Omental fat pad (tissue), 4 donors: ENCODE results near the gene LRRC74B. TPM values are rescaled to one million over a fixed set of nuclear protein-coding genes. Genes with fewer than 3 reads are reported as not detected.
"Not testable (repeated sequence)": the region's sequence is repeated elsewhere in the genome, so short reads cannot be mapped to it uniquely, and the experiment has no call there.

Experiments used
- ATAC-seq: fragments of 150-250 bp; one replicate; pipeline ENCODE4 v1.9.1; 2016; ENCODE audit warnings: mild to moderate bottlenecking, moderate library complexity; ENCODE audit not compliant: low FRiP score
- DNase-seq: peaks from one replicate; pipeline ENCODE4 v3.0.0-alpha.2; 2019; ENCODE audit warnings: low spot score
- total RNA-seq, 4 donors: library from RNA; depleted of rRNA; stranded (reverse); fragments of >200 nt; gene quantifications; one replicate each; pipeline ENCODE4 v1.1.0, GENCODE V29; 2016
- TF ChIP-seq, protein P1 (sequence below), 3 donors: fragments of 450-650 bp; IDR thresholded peaks; one replicate each; pipeline ENCODE4 v1.5.1; 2016 to 2017; ENCODE audit warnings: antibody characterized with exemption in 3 of 3, mild to moderate bottlenecking in 3 of 3, moderate library complexity in 2 of 3

Gene LRRC74B
- total RNA-seq, 4 donors from 2014 or later, result not detected

- ATAC-seq (no peak), DNase-seq (no peak)
- TF ChIP-seq, protein P1, sequence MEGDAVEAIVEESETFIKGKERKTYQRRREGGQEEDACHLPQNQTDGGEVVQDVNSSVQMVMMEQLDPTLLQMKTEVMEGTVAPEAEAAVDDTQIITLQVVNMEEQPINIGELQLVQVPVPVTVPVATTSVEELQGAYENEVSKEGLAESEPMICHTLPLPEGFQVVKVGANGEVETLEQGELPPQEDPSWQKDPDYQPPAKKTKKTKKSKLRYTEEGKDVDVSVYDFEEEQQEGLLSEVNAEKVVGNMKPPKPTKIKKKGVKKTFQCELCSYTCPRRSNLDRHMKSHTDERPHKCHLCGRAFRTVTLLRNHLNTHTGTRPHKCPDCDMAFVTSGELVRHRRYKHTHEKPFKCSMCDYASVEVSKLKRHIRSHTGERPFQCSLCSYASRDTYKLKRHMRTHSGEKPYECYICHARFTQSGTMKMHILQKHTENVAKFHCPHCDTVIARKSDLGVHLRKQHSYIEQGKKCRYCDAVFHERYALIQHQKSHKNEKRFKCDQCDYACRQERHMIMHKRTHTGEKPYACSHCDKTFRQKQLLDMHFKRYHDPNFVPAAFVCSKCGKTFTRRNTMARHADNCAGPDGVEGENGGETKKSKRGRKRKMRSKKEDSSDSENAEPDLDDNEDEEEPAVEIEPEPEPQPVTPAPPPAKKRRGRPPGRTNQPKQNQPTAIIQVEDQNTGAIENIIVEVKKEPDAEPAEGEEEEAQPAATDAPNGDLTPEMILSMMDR (IDR thresholded peaks at IDR 0.05), result no peak
Measured at GRCh38 chr22:21054046-21054713, 8.4 kb downstream of the LRRC74B start.

DNA sequence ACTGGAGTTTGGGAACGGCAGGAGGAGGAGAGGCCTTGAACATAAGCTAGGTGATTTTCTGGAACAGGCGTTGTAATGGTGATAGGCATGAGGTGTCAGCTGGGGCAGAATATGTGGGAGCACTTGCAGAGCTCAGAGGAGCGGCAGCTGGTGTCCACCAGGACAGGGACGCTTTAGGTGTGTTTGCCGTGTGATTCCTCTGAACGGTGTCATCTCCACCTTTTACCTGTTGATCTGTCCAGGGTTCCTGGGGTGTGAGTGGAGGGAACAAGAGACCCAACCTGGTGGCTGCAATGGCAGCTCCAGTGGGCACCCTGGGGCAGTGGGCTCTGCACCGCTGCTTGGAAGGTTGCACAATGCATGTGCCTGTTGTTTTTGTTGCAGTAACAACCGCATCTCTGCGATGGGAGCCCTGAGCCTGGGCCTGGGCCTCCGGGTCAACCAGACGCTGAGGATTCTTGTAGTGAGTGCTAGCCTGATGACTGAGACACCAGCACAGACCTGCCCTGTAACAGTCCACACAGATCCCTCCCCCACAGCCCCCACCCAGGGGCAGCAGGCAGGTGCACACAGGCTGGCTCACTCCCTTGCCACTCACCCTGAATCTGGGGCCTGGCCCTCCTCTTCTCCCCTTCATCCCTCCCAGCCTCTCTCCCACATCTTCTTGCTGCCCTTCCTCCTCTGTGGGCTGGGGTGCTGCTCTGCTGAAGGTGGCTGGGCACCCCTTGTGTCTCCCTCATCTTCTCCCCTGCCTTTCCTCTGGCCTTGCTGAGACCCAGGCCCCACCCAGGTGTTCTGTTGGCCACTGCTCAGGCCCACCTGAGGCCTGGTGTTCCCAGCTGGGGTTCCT, 9.2 kb downstream of the LRRC74B start:
- DNase-seq (no peak), ATAC-seq (no peak)
- TF ChIP-seq, protein P1 (IDR thresholded peaks at IDR 0.05), result no peak

GRCh38 chr22:21055564-21055834, 9.8 kb downstream of the LRRC74B start:
- TF ChIP-seq, protein P1 (IDR thresholded peaks at IDR 0.05), result no peak
- ATAC-seq, result no peak
- DNase-seq, result no peak

- DNase-seq (no peak), ATAC-seq (no peak)
- TF ChIP-seq, protein P1 (IDR thresholded peaks at IDR 0.05), result no peak
Measured at GRCh38 chr22:21055880-21056319, 10.2 kb downstream of the LRRC74B start.

GRCh38 chr22:21060363-21060762, 14.6 kb downstream of the LRRC74B start:
- not testable (repeated sequence) for ATAC-seq, DNase-seq

GRCh38 chr22:21061660-21062321, 16.0 kb downstream of the LRRC74B start:
- not testable (repeated sequence) for DNase-seq, ATAC-seq

DNA sequence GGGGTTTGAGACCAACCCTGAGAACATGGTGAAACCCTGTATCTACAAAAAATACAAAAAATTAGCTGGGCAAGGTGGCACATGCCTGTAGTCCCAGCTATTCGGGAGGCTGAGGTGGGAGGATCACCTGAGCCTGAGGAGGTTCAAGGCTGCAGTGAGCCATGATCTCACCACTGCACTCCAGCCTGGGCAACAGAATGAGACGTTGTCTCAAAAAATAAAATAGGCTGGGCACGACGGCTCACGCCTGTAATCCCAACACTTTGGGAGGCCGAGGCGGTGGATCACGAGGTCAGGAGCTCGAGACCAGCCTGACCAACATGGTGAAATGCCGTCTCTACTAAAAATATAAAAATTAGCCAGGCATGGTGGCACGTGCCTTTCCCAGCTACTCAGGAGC, 18.7 kb downstream of the LRRC74B start:
- not testable (repeated sequence) for DNase-seq, ATAC-seq

- peak; percentile 16 for DNase-seq
- TF ChIP-seq, protein P1 (IDR thresholded peaks at IDR 0.05), result no peak
- no peak for ATAC-seq
Measured at GRCh38 chr22:21064917-21065864, 19.4 kb downstream of the LRRC74B start.
